Upper lobe of right lung (tissue), 1 donor: ENCODE data around the gene RNASE13. TPM values are rescaled to one million over a fixed set of nuclear protein-coding genes. Genes with fewer than 3 reads are reported as not detected.

ENCODE experiments used
- ATAC-seq: fragments of 200-7000 bp; cut with Tn5 transposase; one replicate; pipeline ENCODE4 v1.9.1; 2020; ENCODE audit warnings: mild to moderate bottlenecking, moderate library complexity
- DNase-seq: peaks from one replicate; pipeline ENCODE4 v3.0.0-alpha.2; 2020
- H3K27ac ChIP-seq: fragments of 200-600 bp; one replicate; pipeline ENCODE4 v1.8.0; 2022
- H3K27me3 ChIP-seq: fragments of 200-600 bp; one replicate; pipeline ENCODE4 v1.8.0; 2022; ENCODE audit warnings: mild to moderate bottlenecking
- H3K36me3 ChIP-seq: fragments of 200-600 bp; one replicate; pipeline ENCODE4 v1.8.0; 2022
- H3K4me1 ChIP-seq: fragments of 200-600 bp; one replicate; pipeline ENCODE4 v1.8.0; 2022
- H3K4me3 ChIP-seq: fragments of 200-600 bp; one replicate; pipeline ENCODE4 v1.8.0; 2022; ENCODE audit warnings: mild to moderate bottlenecking
- H3K9me3 ChIP-seq: fragments of 200-600 bp; one replicate; pipeline ENCODE4 v1.8.0; 2022
- intact Hi-C: fragments of 100-400 bp; cut with DNase I; formaldehyde crosslinking; loops from one replicate; pipeline ENCODE4 v1.11.0; 2022
- total RNA-seq: library from RNA; stranded (reverse); fragmentation: NEBNext Ultra II Directional; extraction: Animal tissue kit (Norgen Biotek cat#: 25700); gene quantifications from one replicate; pipeline ENCODE4 v1.2.1, GENCODE V29; 2021
- TF ChIP-seq, protein P1 (sequence below): fragments of 200-600 bp; IDR thresholded peaks from one replicate; pipeline ENCODE4 v1.8.0; 2022; ENCODE audit warnings: antibody characterized with exemption
- donor health status: DM: no; HTN: yes; CAD: no; lungs with severe emphysema.

RNASE13 gene
- total RNA-seq, 1 donor from 2014 or later, result not detected

DNA sequence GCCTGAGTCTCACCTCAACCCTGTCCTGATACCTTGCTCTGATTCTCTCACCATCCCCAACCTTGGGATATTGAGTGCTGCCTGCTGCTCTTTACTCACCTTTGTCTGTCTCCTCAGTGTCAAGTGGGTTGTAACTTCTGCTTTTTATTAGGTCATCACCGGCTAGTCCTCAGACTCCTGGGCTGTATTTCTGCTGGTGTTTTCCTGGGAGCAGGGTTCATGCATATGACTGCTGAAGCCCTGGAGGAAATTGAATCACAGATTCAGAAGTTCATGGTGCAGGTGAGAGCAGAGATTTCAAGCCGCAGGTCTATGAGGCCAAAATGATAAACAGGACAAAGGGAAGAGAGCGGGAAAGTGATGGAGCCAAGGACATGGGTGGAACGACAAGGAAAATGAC is 35.0 kb downstream of the RNASE13 start:
- TF ChIP-seq, protein P1, sequence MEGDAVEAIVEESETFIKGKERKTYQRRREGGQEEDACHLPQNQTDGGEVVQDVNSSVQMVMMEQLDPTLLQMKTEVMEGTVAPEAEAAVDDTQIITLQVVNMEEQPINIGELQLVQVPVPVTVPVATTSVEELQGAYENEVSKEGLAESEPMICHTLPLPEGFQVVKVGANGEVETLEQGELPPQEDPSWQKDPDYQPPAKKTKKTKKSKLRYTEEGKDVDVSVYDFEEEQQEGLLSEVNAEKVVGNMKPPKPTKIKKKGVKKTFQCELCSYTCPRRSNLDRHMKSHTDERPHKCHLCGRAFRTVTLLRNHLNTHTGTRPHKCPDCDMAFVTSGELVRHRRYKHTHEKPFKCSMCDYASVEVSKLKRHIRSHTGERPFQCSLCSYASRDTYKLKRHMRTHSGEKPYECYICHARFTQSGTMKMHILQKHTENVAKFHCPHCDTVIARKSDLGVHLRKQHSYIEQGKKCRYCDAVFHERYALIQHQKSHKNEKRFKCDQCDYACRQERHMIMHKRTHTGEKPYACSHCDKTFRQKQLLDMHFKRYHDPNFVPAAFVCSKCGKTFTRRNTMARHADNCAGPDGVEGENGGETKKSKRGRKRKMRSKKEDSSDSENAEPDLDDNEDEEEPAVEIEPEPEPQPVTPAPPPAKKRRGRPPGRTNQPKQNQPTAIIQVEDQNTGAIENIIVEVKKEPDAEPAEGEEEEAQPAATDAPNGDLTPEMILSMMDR, result no peak
- peaks cover 32% of the 10 kb centered on the region for H3K36me3 ChIP-seq
- no peaks in the 10 kb centered on the region for H3K27me3 ChIP-seq
- no peaks in the 10 kb centered on the region for H3K4me1 ChIP-seq
- no peak overlapping the region for H3K27ac ChIP-seq
- ATAC-seq, result no peak
- DNase-seq, result no peak
- no peak overlapping the region for H3K4me3 ChIP-seq
- H3K9me3 ChIP-seq, result no peaks in the 10 kb centered on the region
- intact Hi-C loops, result no loop called here

DNA sequence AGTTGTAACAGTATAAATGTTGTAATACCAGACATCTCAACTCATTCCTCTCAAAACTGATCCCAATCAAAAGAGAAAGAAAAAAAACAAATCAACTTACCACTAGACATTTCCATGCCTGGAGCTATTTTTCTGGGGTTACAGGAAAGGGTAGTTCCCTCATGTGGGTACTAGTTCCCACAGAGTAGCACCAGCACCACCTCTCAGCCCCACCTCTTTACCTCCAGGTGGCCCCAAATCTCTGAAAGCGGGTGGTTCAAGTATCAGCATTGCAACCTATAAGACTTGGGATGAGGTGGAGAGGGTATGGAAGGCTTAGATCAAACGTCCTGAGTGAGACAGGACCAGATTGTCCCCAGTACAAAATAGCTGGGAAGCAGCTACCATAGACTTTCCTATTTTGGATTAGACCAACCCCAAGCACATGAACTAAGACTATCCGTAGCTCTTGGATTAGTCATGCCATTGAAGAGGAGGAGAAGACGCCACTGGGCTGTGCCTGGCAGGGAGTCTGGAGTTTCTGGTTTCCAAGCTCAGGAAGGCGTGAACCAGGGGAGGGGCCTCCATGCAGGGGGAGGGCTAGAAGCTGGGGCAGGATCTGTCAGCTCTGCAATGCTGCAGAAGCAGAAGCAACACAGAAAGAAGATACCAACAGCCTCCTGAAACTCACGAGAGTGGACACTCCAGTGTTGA is 35.8 kb downstream of the RNASE13 start, which contains the start of gene SLC39A2:
TSS of gene SLC39A2 (plus strand) at position 620 of the 693 bp plus-strand sequence. CDS start 154 bp downstream, outside the sequence.
- DNase-seq (no peak), ATAC-seq (peak; percentile 71)
- intact Hi-C loops, result no loop called here
- H3K4me1 ChIP-seq, result no peaks in the 10 kb centered on the region
- H3K27me3 ChIP-seq, result no peaks in the 10 kb centered on the region
- no peaks in the 10 kb centered on the region for H3K9me3 ChIP-seq
- H3K36me3 ChIP-seq, result peaks cover 39% of the 10 kb centered on the region
- H3K27ac ChIP-seq, result no peak within 1 kb of the TSS
- no peak within 1 kb of the TSS for H3K4me3 ChIP-seq
- TF ChIP-seq, protein P1, result no peak

DNA sequence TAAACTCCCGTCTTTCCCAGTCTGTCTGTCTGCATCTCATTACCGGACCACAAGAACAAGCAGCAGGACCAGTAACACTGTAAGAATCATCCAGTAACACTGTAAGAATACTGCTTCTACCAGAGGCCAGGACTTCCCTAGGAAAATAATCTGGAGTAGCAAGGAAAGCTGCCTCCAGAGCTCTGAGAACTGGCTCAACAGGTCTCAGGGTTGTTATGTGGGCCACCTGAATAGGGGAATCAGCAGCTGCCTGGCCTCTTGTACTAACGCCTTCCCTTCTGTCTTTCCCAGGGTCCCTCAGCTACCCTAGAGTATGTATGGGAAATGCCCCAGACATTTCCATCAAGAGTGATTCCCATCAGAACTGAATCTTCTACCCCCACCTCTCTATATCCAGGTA is 36.5 kb downstream of the RNASE13 start:
- intact Hi-C loops, result no loop called here
- TF ChIP-seq, protein P1, result no peak
- no peak for ATAC-seq
- H3K27ac ChIP-seq, result no peak overlapping the region
- H3K4me1 ChIP-seq, result no peaks in the 10 kb centered on the region
- H3K27me3 ChIP-seq, result no peaks in the 10 kb centered on the region
- DNase-seq, result no peak
- no peak overlapping the region for H3K4me3 ChIP-seq
- H3K9me3 ChIP-seq, result no peaks in the 10 kb centered on the region
- H3K36me3 ChIP-seq, result peaks cover 46% of the 10 kb centered on the region

DNA sequence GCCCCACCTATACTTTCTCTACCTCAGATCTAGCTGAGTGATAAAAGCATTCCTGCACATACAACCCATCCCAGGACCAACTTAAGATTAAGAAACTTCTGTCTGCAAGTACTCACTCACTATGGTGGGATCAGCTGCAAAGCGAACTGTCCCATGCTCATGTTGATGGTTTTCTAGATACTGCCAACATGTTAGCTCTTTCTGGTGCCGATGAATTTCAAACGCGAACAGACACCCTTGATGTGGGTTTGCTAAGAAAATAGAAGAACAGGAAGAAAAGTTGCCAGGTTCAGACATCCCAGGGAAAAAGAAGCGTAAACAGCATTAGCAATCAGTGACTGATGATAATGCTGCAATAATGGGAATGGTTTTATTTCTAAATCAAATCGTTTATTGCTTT is 37.0 kb downstream of the RNASE13 start:
- TF ChIP-seq, protein P1, result no peak
- no peaks in the 10 kb centered on the region for H3K9me3 ChIP-seq
- no peak overlapping the region for H3K27ac ChIP-seq
- no peak for DNase-seq
- H3K36me3 ChIP-seq, result peaks cover 52% of the 10 kb centered on the region
- H3K4me3 ChIP-seq, result no peak overlapping the region
- intact Hi-C loops, result no loop called here
- no peak for ATAC-seq
- H3K27me3 ChIP-seq, result no peaks in the 10 kb centered on the region
- H3K4me1 ChIP-seq, result no peaks in the 10 kb centered on the region

DNA sequence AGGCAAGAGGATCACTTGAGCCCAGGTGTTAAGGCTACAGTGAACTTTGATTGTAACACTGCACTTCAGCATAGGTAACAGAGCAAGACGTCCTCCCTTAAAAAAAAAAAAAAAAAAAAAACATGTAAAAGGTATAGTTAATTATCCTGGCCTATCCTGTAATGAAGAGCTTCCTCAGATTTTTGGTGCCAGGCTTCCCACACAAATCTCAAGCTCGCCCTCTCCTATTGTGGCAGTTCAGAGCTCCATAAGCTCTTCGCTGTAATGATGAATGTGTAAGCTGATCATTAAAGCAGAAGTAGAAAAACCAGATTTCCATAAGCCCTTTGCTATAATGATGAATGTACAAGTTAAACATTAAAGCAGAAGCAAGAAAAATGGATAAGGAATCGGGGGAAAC is 37.5 kb downstream of the RNASE13 start:
- TF ChIP-seq, protein P1, result no peak
- Histone ChIP-seq H3K36me3 (peaks cover 56% of the 10 kb centered on the region), H3K27ac (no peak overlapping the region), H3K4me1 (no peaks in the 10 kb centered on the region), H3K4me3 (no peak overlapping the region), H3K9me3 (no peaks in the 10 kb centered on the region), H3K27me3 (no peaks in the 10 kb centered on the region)
- intact Hi-C loops, result no loop called here
- ATAC-seq, result no peak
- DNase-seq, result no peak

DNA sequence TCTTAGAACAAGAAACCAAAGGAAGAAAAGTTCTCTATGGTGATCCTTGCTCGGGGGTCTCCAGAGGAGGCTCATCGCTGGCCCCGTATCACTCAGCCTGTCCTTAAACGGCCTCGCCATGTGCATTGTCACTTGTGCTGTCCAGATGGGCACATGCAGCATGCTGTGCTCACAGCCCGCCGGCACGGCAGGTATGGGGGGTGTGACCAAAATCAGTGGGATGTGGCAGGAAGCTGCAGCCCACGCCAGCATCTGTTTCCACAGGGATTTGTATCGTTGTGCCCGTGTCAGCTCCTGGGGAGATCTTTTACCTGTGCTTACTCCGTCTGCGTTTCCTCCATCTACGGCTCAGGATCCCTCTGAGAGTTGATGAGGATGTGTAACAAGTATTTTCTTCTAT is 38.1 kb downstream of the RNASE13 start:
- no peak overlapping the region for H3K4me3 ChIP-seq
- ATAC-seq (no peak), DNase-seq (no peak)
- H3K36me3 ChIP-seq, result peaks cover 62% of the 10 kb centered on the region
- H3K27me3 ChIP-seq, result no peaks in the 10 kb centered on the region
- TF ChIP-seq, protein P1, result no peak
- H3K27ac ChIP-seq, result no peak overlapping the region
- intact Hi-C loops, result no loop called here
- peaks cover 4% of the 10 kb centered on the region for H3K4me1 ChIP-seq
- H3K9me3 ChIP-seq, result no peaks in the 10 kb centered on the region
